Gastroesophageal sphincter (tissue), 3 donors: ENCODE results near the gene LRP1B.

Experiments used
- POLR2A ChIP-seq, 2 donors: fragments of 450-650 bp; IDR thresholded peaks; one replicate each; pipeline ENCODE4 v1.6.1; 2017; ENCODE audit warnings: antibody characterized with exemption in 2 of 2, mild to moderate bottlenecking in 2 of 2, moderate library complexity in 1 of 2
- POLR2AphosphoS5 ChIP-seq: sonication (generic); formaldehyde crosslinking; IDR thresholded peaks from one replicate; pipeline ENCODE4 v1.6.1; 2017; ENCODE audit warnings: antibody characterized with exemption
- TF ChIP-seq, protein P1 (sequence below), 4 experiments: fragments of 200-600 bp in 2 of 4; fragments of 450-650 bp in 2 of 4; sonication (generic) in 1 of 4; IDR thresholded peaks; one replicate each; pipeline ENCODE4 v1.5.1; 2017 to 2019; ENCODE audit warnings: antibody characterized with exemption in 4 of 4, mild to moderate bottlenecking in 2 of 4, moderate library complexity in 2 of 4

DNA sequence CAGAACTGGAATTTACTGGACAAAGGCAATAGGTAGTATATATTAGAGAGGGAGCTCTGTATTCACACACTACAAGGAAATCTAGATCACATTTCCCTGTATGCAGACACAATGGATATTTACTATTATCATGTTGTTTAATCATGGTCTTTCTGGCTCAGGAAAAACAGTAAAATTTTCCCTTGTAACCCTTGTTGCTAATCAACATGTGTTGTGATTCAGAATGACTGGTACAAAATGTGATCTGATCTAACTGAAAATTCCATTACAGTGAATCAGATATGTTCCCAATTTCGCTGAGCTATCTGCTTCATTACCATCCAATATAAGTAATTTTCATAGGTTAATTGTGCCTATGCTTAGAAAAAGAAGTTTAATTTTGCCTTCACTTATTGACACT lies 1109.7 kb downstream of the LRP1B start:
- no peak for TF ChIP-seq POLR2A (IDR thresholded peaks at IDR 0.05)
- TF ChIP-seq, protein P1, sequence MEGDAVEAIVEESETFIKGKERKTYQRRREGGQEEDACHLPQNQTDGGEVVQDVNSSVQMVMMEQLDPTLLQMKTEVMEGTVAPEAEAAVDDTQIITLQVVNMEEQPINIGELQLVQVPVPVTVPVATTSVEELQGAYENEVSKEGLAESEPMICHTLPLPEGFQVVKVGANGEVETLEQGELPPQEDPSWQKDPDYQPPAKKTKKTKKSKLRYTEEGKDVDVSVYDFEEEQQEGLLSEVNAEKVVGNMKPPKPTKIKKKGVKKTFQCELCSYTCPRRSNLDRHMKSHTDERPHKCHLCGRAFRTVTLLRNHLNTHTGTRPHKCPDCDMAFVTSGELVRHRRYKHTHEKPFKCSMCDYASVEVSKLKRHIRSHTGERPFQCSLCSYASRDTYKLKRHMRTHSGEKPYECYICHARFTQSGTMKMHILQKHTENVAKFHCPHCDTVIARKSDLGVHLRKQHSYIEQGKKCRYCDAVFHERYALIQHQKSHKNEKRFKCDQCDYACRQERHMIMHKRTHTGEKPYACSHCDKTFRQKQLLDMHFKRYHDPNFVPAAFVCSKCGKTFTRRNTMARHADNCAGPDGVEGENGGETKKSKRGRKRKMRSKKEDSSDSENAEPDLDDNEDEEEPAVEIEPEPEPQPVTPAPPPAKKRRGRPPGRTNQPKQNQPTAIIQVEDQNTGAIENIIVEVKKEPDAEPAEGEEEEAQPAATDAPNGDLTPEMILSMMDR (IDR thresholded peaks at IDR 0.05) = no peak
- TF ChIP-seq POLR2AphosphoS5 = no peak
